Colon (tissue), 2 donors: Measurements from ENCODE around the gene SUN5.

Experiments used
- FAIRE-seq: peaks from 2 replicates; lab custom pipeline; 2012; peaks lifted over from hg19 to GRCh38; lab: Jason Lieb, UNC
- donor health status: control.
- donor health status: control.

The SUN5 gene

GRCh38 chr20:32995802-32996201, 8.4 kb downstream of the SUN5 start:
- no peak for FAIRE-seq

- FAIRE-seq = no peak
Observed at GRCh38 chr20:32993496-32994050, 10.7 kb downstream of the SUN5 start.

- no peak for FAIRE-seq
Observed at GRCh38 chr20:32991792-32992641, 12.2 kb downstream of the SUN5 start.

GRCh38 chr20:32991383-32991782, 12.8 kb downstream of the SUN5 start:
- FAIRE-seq = no peak

GRCh38 chr20:32990426-32990825, 13.8 kb downstream of the SUN5 start:
- no peak for FAIRE-seq

GRCh38 chr20:32989507-32990283, 14.5 kb downstream of the SUN5 start:
- no peak for FAIRE-seq

GRCh38 chr20:32988008-32988407, 16.2 kb downstream of the SUN5 start:
- FAIRE-seq = no peak

GRCh38 chr20:32987044-32987825, 17.0 kb downstream of the SUN5 start:
- FAIRE-seq = no peak

- no peak for FAIRE-seq
Observed at GRCh38 chr20:32986331-32986966, 17.8 kb downstream of the SUN5 start.

GRCh38 chr20:32985596-32985995, 18.6 kb downstream of the SUN5 start:
- FAIRE-seq = no peak

GRCh38 chr20:32984631-32985354, 19.4 kb downstream of the SUN5 start:
- no peak for FAIRE-seq

GRCh38 chr20:32984196-32984595, 20.0 kb downstream of the SUN5 start:
- no peak for FAIRE-seq

- no peak for FAIRE-seq
Observed at GRCh38 chr20:32983459-32984112, 20.6 kb downstream of the SUN5 start.

- no peak for FAIRE-seq
Observed at GRCh38 chr20:32982617-32983458, 21.4 kb downstream of the SUN5 start.

GRCh38 chr20:32980990-32981389, 23.2 kb downstream of the SUN5 start:
- FAIRE-seq = no peak

- no peak for FAIRE-seq
Observed at GRCh38 chr20:32980131-32980941, 23.9 kb downstream of the SUN5 start.

- no peak for FAIRE-seq
Observed at GRCh38 chr20:32979201-32979998, 24.8 kb downstream of the SUN5 start.

GRCh38 chr20:32978009-32978335, 26.3 kb downstream of the SUN5 start:
- FAIRE-seq = no peak
